Neural cell (in vitro differentiated cells): ENCODE data around the gene ESRRB. TPM values are rescaled to one million over a fixed set of nuclear protein-coding genes. Genes with fewer than 3 reads are reported as not detected.

ENCODE experiments used
- H2AFZ ChIP-seq: fragments of 200-600, 300-800 bp; sonication (generic), shearing (Covaris generic); 2 replicates; pipeline ENCODE4 v1.6.0; 2014; ENCODE audit warnings: low read depth, mild to moderate bottlenecking, antibody characterized with exemption, low read length, moderate library complexity
- H3F3A ChIP-seq: fragments of 200-600 bp; shearing (Covaris generic); 2 replicates; pipeline ENCODE4 v1.6.1; 2016; ENCODE audit warnings: mild to moderate bottlenecking, moderate library complexity, mixed read lengths, antibody characterized with exemption, low read length; ENCODE audit not compliant: insufficient read depth, poor library complexity, severe bottlenecking
- H3K27ac ChIP-seq: fragments of 200-600, 300-800 bp; sonication (generic), shearing (Covaris generic); 2 replicates; pipeline ENCODE4 v1.5.1; 2014; ENCODE audit warnings: mild to moderate bottlenecking, low read length, moderate library complexity
- H3K27me3 ChIP-seq: fragments of 300-800, 200-600 bp; sonication (generic), shearing (Covaris generic); 2 replicates; pipeline ENCODE4 v1.6.0; 2014; ENCODE audit warnings: mild to moderate bottlenecking, low read depth, low read length, moderate library complexity; ENCODE audit not compliant: insufficient read depth
- H3K36me3 ChIP-seq: fragments of 300-800, 200-600 bp; sonication (generic), shearing (Covaris generic); 2 replicates; pipeline ENCODE4 v1.5.1; 2014; ENCODE audit warnings: mild to moderate bottlenecking, antibody characterized with exemption, low read length, moderate library complexity; ENCODE audit not compliant: insufficient read depth
- H3K4me2 ChIP-seq: fragments of 300-800, 200-600 bp; sonication (generic), shearing (Covaris generic); 2 replicates; pipeline ENCODE4 v1.6.0; 2014; ENCODE audit warnings: mild to moderate bottlenecking, low read length
- H3K4me3 ChIP-seq: fragments of 300-800, 200-600 bp; sonication (generic), shearing (Covaris generic); 2 replicates; pipeline ENCODE4 v1.5.1; 2014; ENCODE audit warnings: mild to moderate bottlenecking, low read length, moderate library complexity
- H3K79me2 ChIP-seq: fragments of 200-600 bp; shearing (Covaris generic); replicated peaks from 2 replicates; pipeline ENCODE4 v1.6.0; 2014; ENCODE audit warnings: mild to moderate bottlenecking, low read length, moderate library complexity; ENCODE audit not compliant: insufficient read depth
- H3K9ac ChIP-seq: fragments of 300-800, 200-600 bp; sonication (generic), shearing (Covaris generic); 2 replicates; pipeline ENCODE4 v1.6.1; 2016; ENCODE audit warnings: mild to moderate bottlenecking, low read length, mixed read lengths
- H3K9me2 ChIP-seq: fragments of 200-600 bp; shearing (Covaris generic); 2 replicates; pipeline ENCODE4 v1.6.1; 2016; ENCODE audit warnings: mild to moderate bottlenecking, low read length, mixed read lengths; ENCODE audit not compliant: insufficient read depth
- H3K9me3 ChIP-seq: fragments of 200-600, 300-800 bp; sonication (generic), shearing (Covaris generic); 2 replicates; pipeline ENCODE4 v1.6.1; 2016; ENCODE audit warnings: mild to moderate bottlenecking, mixed run types, low read length, moderate library complexity, mixed read lengths
- H4K20me1 ChIP-seq: fragments of 200-600 bp; shearing (Covaris generic); 2 replicates; pipeline ENCODE4 v1.6.1; 2016; ENCODE audit warnings: mild to moderate bottlenecking, mixed run types; ENCODE audit not compliant: insufficient read depth
- EP300 ChIP-seq: fragments of 450-650 bp; conservative IDR thresholded peaks from 2 replicates; pipeline ENCODE4 v1.6.1; 2014; ENCODE audit warnings: antibody characterized with exemption, mild to moderate bottlenecking, moderate library complexity; ENCODE audit not compliant: poor library complexity, severe bottlenecking
- EZH2 ChIP-seq: fragments of 200-600, 300-800 bp; shearing (Covaris generic), sonication (generic); IDR thresholded peaks from 2 replicates; pipeline ENCODE4 v1.6.1; 2014; ENCODE audit warnings: antibody characterized with exemption, low read length, borderline replicate concordance, mild to moderate bottlenecking; ENCODE audit not compliant: insufficient read depth, poor library complexity, severe bottlenecking
- MXI1 ChIP-seq: fragments of 450-650 bp; conservative IDR thresholded peaks from 2 replicates; pipeline ENCODE4 v1.6.1; 2014; ENCODE audit warnings: antibody characterized with exemption, mild to moderate bottlenecking; ENCODE audit not compliant: poor library complexity, severe bottlenecking
- POLR2AphosphoS5 ChIP-seq: IDR thresholded peaks from 2 replicates; pipeline ENCODE4 v1.6.1; 2012
- RAD21 ChIP-seq: fragments of 450-650 bp; conservative IDR thresholded peaks from 2 replicates; pipeline ENCODE4 v1.6.1; 2014; ENCODE audit warnings: antibody characterized with exemption, mild to moderate bottlenecking, moderate library complexity
- REST ChIP-seq: IDR thresholded peaks from 2 replicates; pipeline ENCODE4 v1.6.1; 2012; ENCODE audit warnings: borderline replicate concordance
- SMC3 ChIP-seq: fragments of 450-650 bp; conservative IDR thresholded peaks from 2 replicates; pipeline ENCODE4 v1.6.1; 2014; ENCODE audit warnings: antibody characterized with exemption, mild to moderate bottlenecking, moderate library complexity; ENCODE audit not compliant: poor library complexity
- TAF1 ChIP-seq: IDR thresholded peaks from 2 replicates; pipeline ENCODE4 v1.6.1; 2012; ENCODE audit warnings: low read depth
- polyA plus RNA-seq: library from polyadenylated mRNA; depleted of rRNA; stranded (reverse); fragments of >200 nt; gene quantifications from 2 replicates; pipeline ENCODE4 v1.2.3, GENCODE V29; 2014
- TF ChIP-seq, protein P1 (sequence below): fragments of 450-650 bp; IDR thresholded peaks from 2 replicates; pipeline ENCODE4 v1.5.1; 2014; ENCODE audit warnings: antibody characterized with exemption, mild to moderate bottlenecking, moderate library complexity; ENCODE audit not compliant: poor library complexity, severe bottlenecking

Gene ESRRB
- polyA plus RNA-seq, 1 donor from 2014 or later: 0.59 TPM

DNA sequence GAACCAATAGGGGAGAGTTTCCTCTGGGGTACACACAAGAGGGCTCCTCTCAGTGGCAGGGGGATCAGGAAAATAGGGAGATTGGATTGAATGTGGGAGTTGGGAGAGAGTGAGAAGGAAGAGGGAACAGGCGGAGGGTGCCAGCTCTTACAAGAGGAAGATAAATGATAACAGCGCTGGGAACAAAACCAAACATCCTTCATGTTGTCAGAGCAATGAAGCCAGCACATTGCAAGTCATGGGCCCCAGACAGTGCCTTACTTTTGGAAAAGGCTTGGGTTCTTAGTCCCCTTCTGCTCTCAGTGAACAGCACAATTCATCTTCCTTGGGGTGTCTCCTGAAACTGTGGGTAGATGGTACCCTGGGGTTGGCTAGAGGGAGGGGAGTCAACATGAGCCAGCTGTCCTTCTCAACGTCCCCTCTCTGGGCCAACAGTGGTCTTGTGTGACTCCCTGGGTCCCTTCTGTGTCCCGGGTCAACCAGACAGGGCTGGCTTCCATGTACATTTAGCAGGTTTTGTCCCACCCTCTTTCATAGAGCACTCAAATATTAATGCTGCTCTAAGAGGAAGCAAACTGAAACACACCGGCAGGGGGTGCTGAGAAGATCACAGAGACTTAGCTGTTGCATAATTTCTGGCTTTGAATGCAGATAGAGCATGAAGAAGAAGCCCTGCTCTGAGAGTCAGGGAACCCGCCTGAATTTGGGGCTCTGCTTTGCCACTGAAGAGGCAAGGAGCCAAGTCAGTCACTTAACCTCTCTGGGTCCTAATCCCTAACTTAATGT lies 138.5 kb downstream of the ESRRB start:
- Histone ChIP-seq H3K36me3 (no peaks in the 10 kb centered on the region), H2AFZ (no peak overlapping the region), H3K27me3 (no peaks in the 10 kb centered on the region), H3K9me2 (no peaks in the 10 kb centered on the region), H3K9ac (no peak overlapping the region), H3F3A (no peaks in the 10 kb centered on the region), H3K9me3 (no peaks in the 10 kb centered on the region), H3K79me2 (no peaks in the 10 kb centered on the region), H4K20me1 (no peaks in the 10 kb centered on the region), H3K27ac (no peak overlapping the region), H3K4me3 (no peak overlapping the region), H3K4me2 (no peak overlapping the region)
- TF ChIP-seq, protein P1, sequence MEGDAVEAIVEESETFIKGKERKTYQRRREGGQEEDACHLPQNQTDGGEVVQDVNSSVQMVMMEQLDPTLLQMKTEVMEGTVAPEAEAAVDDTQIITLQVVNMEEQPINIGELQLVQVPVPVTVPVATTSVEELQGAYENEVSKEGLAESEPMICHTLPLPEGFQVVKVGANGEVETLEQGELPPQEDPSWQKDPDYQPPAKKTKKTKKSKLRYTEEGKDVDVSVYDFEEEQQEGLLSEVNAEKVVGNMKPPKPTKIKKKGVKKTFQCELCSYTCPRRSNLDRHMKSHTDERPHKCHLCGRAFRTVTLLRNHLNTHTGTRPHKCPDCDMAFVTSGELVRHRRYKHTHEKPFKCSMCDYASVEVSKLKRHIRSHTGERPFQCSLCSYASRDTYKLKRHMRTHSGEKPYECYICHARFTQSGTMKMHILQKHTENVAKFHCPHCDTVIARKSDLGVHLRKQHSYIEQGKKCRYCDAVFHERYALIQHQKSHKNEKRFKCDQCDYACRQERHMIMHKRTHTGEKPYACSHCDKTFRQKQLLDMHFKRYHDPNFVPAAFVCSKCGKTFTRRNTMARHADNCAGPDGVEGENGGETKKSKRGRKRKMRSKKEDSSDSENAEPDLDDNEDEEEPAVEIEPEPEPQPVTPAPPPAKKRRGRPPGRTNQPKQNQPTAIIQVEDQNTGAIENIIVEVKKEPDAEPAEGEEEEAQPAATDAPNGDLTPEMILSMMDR: no peak
- TF ChIP-seq EP300 (no peak), RAD21 (no peak), POLR2AphosphoS5 (no peak), SMC3 (no peak), TAF1 (no peak), EZH2 (no peak), MXI1 (no peak), REST (no peak)

DNA sequence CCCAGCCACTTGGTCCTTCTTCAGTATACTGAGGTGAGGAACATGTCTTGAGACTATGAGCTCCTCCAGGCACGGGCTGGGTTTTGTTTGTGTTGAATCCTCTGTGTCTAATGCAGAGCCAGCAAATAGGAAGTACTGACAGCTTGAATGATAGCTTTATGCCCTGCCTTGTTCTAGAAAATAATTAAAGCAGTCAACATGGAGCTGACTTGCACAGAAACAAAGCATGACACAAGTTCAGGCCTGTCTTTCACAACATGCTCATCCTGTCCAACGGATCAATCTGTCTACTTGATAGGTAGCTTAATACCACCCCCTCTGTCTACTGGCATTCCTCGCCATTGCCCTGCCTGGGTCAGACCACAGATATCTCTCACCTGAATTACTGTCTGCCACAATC lies 140.9 kb downstream of the ESRRB start:
- no peak overlapping the region for H3K4me2 ChIP-seq
- no peaks in the 10 kb centered on the region for H3K79me2 ChIP-seq
- H4K20me1 ChIP-seq: no peaks in the 10 kb centered on the region
- TF ChIP-seq MXI1 (no peak), EP300 (peak; percentile 37), SMC3 (no peak), RAD21 (no peak), REST (no peak), EZH2 (no peak), POLR2AphosphoS5 (peak; percentile 24)
- TF ChIP-seq, protein P1: no peak
- no peak overlapping the region for H3K9ac ChIP-seq
- no peaks in the 10 kb centered on the region for H3K9me3 ChIP-seq
- H3K9me2 ChIP-seq: no peaks in the 10 kb centered on the region
- H2AFZ ChIP-seq: no peak overlapping the region
- H3K27me3 ChIP-seq: no peaks in the 10 kb centered on the region
- H3K4me3 ChIP-seq: no peak overlapping the region
- H3K36me3 ChIP-seq: no peaks in the 10 kb centered on the region
- no peaks in the 10 kb centered on the region for H3F3A ChIP-seq
- no peak overlapping the region for H3K27ac ChIP-seq
